ENCODE results near the gene CCR5.

DNA sequence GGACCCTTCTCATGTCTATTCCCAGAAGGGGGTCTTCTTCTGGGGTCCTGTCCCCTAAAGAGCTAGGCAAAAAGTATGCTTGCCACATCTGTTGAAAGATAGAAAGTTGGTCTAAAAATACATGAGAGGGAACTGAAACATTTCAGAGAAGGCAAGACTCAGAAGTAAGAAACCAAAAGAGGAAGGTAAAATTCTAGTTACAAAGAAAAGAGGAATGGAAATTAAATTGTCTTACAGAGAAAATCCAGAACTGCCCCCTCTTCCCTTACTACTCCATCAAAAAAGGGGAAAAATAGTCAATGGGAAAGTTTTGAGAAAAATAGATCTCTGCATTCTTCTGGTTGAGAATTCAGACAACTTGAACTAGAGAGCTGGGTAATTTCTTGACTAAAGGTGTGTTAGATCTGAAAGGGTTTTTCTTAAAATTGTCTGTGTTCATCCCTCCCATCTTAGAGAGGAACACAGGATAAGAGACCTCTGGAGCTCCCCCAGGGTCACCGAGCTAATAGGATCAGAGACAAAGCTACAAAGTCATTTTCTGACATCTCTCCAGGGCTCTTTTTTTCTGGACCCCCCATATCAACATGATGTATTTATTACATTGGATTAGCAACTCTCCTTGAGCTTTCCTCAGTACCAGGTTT, 49.2 kb upstream of the CCR5 start:
- TF ChIP-seq EZH2 (optimal IDR thresholded peaks at IDR 0.05; ENCODE audit: low read depth, low read length) (no peak), CTCF (IDR thresholded peaks at IDR 0.05; ENCODE audit: low read length) (no peak)

Measured in MM.1S (cell line).